ENCODE measurements around the gene EEF2KMT. TPM values are rescaled to one million over a fixed set of nuclear protein-coding genes. Genes with fewer than 3 reads are reported as not detected.

The EEF2KMT gene
- total RNA-seq, 6 donors from 2014 or later: 2.9 to 24.1 (median 9.7) TPM

- TF ChIP-seq POLR2A (IDR thresholded peaks at IDR 0.05) (no peak), CTCF (IDR thresholded peaks at IDR 0.05) (no peak)
- H3K9me3 ChIP-seq: no peaks in the 10 kb centered on the region
- ATAC-seq (ENCODE audit: low FRiP score in 2 of 2) (no peak), DNase-seq (no peak)
- H3K27me3 ChIP-seq: no peaks in the 10 kb centered on the region
- peaks cover 0 to 16% (median 0%) of the 10 kb centered on the region in 4 donors for H3K4me1 ChIP-seq
- no peak overlapping the region for H3K4me3 ChIP-seq
- H3K27ac ChIP-seq: no peak overlapping the region
- peaks cover 0 to 7% (median 4%) of the 10 kb centered on the region in 4 donors for H3K36me3 ChIP-seq
- WGBS, 2 donors: 84 to 85% methylated on average over 6 of the region's 6 CpGs
Measured at GRCh38 chr16:5059386-5060072, 38.1 kb downstream of the EEF2KMT start.

GRCh38 chr16:5058476-5058875, 39.1 kb downstream of the EEF2KMT start:
- ATAC-seq (ENCODE audit: low FRiP score in 2 of 2) (no peak), DNase-seq (no peak)
- no peak for TF ChIP-seq POLR2AphosphoS5 (IDR thresholded peaks at IDR 0.05)
- no peak for TF ChIP-seq POLR2A (IDR thresholded peaks at IDR 0.05)
- TF ChIP-seq CTCF (IDR thresholded peaks at IDR 0.05): no peak
- no peak for TF ChIP-seq EP300 (IDR thresholded peaks at IDR 0.05)
- no peak overlapping the region for H3K27ac ChIP-seq
- H3K27me3 ChIP-seq: no peaks in the 10 kb centered on the region
- WGBS, 2 donors: 65% methylated on average over 7 of the region's 7 CpGs; no CpG with 5 or more reads in 1 of the 2 donors
- H3K36me3 ChIP-seq: peaks cover 0 to 14% (median 4%) of the 10 kb centered on the region in 4 donors
- no peak overlapping the region for H3K4me3 ChIP-seq
- H3K4me1 ChIP-seq: peaks cover 0 to 9% (median 0%) of the 10 kb centered on the region in 4 donors
- H3K9me3 ChIP-seq: no peaks in the 10 kb centered on the region

GRCh38 chr16:5056352-5056751, 41.2 kb downstream of the EEF2KMT start:
- Histone ChIP-seq H3K4me3 (no peak overlapping the region), H3K36me3 (peaks cover 0 to 14% (median 4%) of the 10 kb centered on the region in 4 donors), H3K27ac (no peak overlapping the region), H3K27me3 (no peaks in the 10 kb centered on the region), H3K4me1 (peaks cover 0 to 8% (median 0%) of the 10 kb centered on the region in 4 donors), H3K9me3 (no peaks in the 10 kb centered on the region)
- TF ChIP-seq POLR2AphosphoS5 (IDR thresholded peaks at IDR 0.05) (no peak), EP300 (IDR thresholded peaks at IDR 0.05) (no peak), CTCF (IDR thresholded peaks at IDR 0.05) (peak in 3 of 6 experiments; percentile 18 to 32 (median 30)), POLR2A (IDR thresholded peaks at IDR 0.05) (no peak)
- ATAC-seq (ENCODE audit: low FRiP score in 2 of 2) (peak; percentile 36 to 71), DNase-seq (peak in 1 of 2 donors; percentile 53)
- 10 to 21% methylated on average over 11 of the region's 11 CpGs for WGBS, 2 donors

- Histone ChIP-seq H3K4me1 (peaks cover 0 to 8% (median 0%) of the 10 kb centered on the region in 4 donors), H3K9me3 (no peaks in the 10 kb centered on the region), H3K27ac (no peak overlapping the region), H3K36me3 (peaks cover 0 to 14% (median 4%) of the 10 kb centered on the region in 4 donors), H3K27me3 (no peaks in the 10 kb centered on the region), H3K4me3 (no peak overlapping the region)
- WGBS, 2 donors: 88 to 90% methylated on average over 16 of the region's 16 CpGs
- no peak for ATAC-seq (ENCODE audit: low FRiP score in 2 of 2)
- no peak for DNase-seq
- TF ChIP-seq EP300 (IDR thresholded peaks at IDR 0.05) (no peak), POLR2A (IDR thresholded peaks at IDR 0.05) (no peak), CTCF (IDR thresholded peaks at IDR 0.05) (no peak), POLR2AphosphoS5 (IDR thresholded peaks at IDR 0.05) (no peak)
Measured at GRCh38 chr16:5054876-5055865, 42.4 kb downstream of the EEF2KMT start.

All from upper lobe of left lung (tissue), 6 donors.